Epidermal melanocyte (primary cell): ENCODE measurements around the gene ZSWIM6.

ENCODE experiments used
- DNase-seq: peaks from one replicate; pipeline ENCODE4 v3.0.0; 2011; ENCODE audit warnings: low spot score; ENCODE audit not compliant: insufficient read length

ZSWIM6 gene

GRCh38 chr5:61363401-61364114 lies 31.5 kb downstream of the ZSWIM6 start:
- DNase-seq, result no peak

GRCh38 chr5:61366497-61367240 lies 34.6 kb downstream of the ZSWIM6 start:
- DNase-seq, result no peak

- no peak for DNase-seq
Measured at GRCh38 chr5:61370506-61370905, 38.4 kb downstream of the ZSWIM6 start.

GRCh38 chr5:61371474-61371873 lies 39.4 kb downstream of the ZSWIM6 start:
- DNase-seq, result no peak

- DNase-seq, result no peak
Measured at GRCh38 chr5:61379677-61380076, 47.6 kb downstream of the ZSWIM6 start.

GRCh38 chr5:61381968-61382367 lies 49.9 kb downstream of the ZSWIM6 start:
- no peak for DNase-seq

GRCh38 chr5:61385627-61386026 lies 53.6 kb downstream of the ZSWIM6 start:
- no peak for DNase-seq

GRCh38 chr5:61386045-61386800 lies 54.2 kb downstream of the ZSWIM6 start:
- no peak for DNase-seq

GRCh38 chr5:61389609-61390008 lies 57.6 kb downstream of the ZSWIM6 start:
- DNase-seq, result no peak

GRCh38 chr5:61394078-61394704 lies 62.1 kb downstream of the ZSWIM6 start:
- DNase-seq, result no peak

GRCh38 chr5:61394793-61395192 lies 62.7 kb downstream of the ZSWIM6 start:
- DNase-seq, result no peak

- DNase-seq, result no peak
Measured at GRCh38 chr5:61397238-61397637, 65.2 kb downstream of the ZSWIM6 start.

- DNase-seq, result no peak
Measured at GRCh38 chr5:61397937-61398336, 65.9 kb downstream of the ZSWIM6 start.

GRCh38 chr5:61398440-61398839 lies 66.4 kb downstream of the ZSWIM6 start:
- no peak for DNase-seq

GRCh38 chr5:61399679-61400078 lies 67.6 kb downstream of the ZSWIM6 start:
- DNase-seq, result no peak

GRCh38 chr5:61401726-61402125 lies 69.7 kb downstream of the ZSWIM6 start:
- DNase-seq, result no peak

- DNase-seq, result no peak
Measured at GRCh38 chr5:61402244-61402823, 70.3 kb downstream of the ZSWIM6 start.

- no peak for DNase-seq
Measured at GRCh38 chr5:61402970-61403900, 71.2 kb downstream of the ZSWIM6 start.

- no peak for DNase-seq
Measured at GRCh38 chr5:61405511-61406295, 73.6 kb downstream of the ZSWIM6 start.
